ENCODE data around the gene KLRD1.
A peak's percentile ranks its signal among the peaks of the same experiment; 100 is the strongest.

The KLRD1 gene

GRCh38 chr12:10293151-10293550 lies 14.5 kb upstream of the KLRD1 start:
- Histone ChIP-seq H3K36me3 (ENCODE audit: control insufficient read depth, insufficient read depth, low read length) (no peaks in the 10 kb centered on the region), H3K4me3 (replicated peaks; ENCODE audit: low read depth, low read length) (no peak overlapping the region), H3K27me3 (replicated peaks; ENCODE audit: control insufficient read depth, insufficient read depth, low read length) (no peaks in the 10 kb centered on the region)
- TF ChIP-seq, protein P1, sequence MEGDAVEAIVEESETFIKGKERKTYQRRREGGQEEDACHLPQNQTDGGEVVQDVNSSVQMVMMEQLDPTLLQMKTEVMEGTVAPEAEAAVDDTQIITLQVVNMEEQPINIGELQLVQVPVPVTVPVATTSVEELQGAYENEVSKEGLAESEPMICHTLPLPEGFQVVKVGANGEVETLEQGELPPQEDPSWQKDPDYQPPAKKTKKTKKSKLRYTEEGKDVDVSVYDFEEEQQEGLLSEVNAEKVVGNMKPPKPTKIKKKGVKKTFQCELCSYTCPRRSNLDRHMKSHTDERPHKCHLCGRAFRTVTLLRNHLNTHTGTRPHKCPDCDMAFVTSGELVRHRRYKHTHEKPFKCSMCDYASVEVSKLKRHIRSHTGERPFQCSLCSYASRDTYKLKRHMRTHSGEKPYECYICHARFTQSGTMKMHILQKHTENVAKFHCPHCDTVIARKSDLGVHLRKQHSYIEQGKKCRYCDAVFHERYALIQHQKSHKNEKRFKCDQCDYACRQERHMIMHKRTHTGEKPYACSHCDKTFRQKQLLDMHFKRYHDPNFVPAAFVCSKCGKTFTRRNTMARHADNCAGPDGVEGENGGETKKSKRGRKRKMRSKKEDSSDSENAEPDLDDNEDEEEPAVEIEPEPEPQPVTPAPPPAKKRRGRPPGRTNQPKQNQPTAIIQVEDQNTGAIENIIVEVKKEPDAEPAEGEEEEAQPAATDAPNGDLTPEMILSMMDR (IDR thresholded peaks at IDR 0.05; ENCODE audit: insufficient read depth, low read length, poor library complexity, severe bottlenecking), result no peak
- peak; percentile 18 for DNase-seq (ENCODE audit: extremely low read depth, insufficient read length)

- DNase-seq (ENCODE audit: extremely low read depth, insufficient read length), result peak; percentile 9
- TF ChIP-seq, protein P1 (IDR thresholded peaks at IDR 0.05; ENCODE audit: insufficient read depth, low read length, poor library complexity, severe bottlenecking), result no peak
- H3K4me3 ChIP-seq (replicated peaks; ENCODE audit: low read depth, low read length), result no peak overlapping the region
- H3K27me3 ChIP-seq (replicated peaks; ENCODE audit: control insufficient read depth, insufficient read depth, low read length), result no peaks in the 10 kb centered on the region
- no peaks in the 10 kb centered on the region for H3K36me3 ChIP-seq (ENCODE audit: control insufficient read depth, insufficient read depth, low read length)
Measured at GRCh38 chr12:10293570-10294227, 14.0 kb upstream of the KLRD1 start.

DNA sequence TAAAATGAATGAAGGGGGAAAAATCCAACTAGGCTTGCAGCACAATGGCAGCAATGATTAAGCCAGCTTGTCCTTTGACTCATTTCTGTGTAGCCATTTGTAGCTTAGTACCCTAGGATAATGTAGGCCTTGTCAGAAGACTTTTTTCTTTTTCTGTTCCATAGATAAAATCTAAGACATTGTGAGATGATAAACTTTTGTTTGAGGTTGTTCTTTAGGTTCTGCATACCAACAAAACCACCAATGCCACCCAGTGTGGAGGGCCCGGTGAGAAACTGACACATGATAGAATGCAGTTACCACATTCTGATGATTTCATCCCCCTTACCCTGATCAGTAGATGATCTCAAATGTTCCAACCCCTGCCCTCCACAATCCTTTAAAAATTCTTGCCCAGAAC lies 6.6 kb upstream of the KLRD1 start:
- Histone ChIP-seq H3K4me3 (replicated peaks; ENCODE audit: low read depth, low read length) (no peak overlapping the region), H3K36me3 (ENCODE audit: control insufficient read depth, insufficient read depth, low read length) (no peaks in the 10 kb centered on the region), H3K27me3 (replicated peaks; ENCODE audit: control insufficient read depth, insufficient read depth, low read length) (no peaks in the 10 kb centered on the region)
- TF ChIP-seq, protein P1 (IDR thresholded peaks at IDR 0.05; ENCODE audit: insufficient read depth, low read length, poor library complexity, severe bottlenecking), result no peak
- DNase-seq (ENCODE audit: extremely low read depth, insufficient read length), result no peak

DNA sequence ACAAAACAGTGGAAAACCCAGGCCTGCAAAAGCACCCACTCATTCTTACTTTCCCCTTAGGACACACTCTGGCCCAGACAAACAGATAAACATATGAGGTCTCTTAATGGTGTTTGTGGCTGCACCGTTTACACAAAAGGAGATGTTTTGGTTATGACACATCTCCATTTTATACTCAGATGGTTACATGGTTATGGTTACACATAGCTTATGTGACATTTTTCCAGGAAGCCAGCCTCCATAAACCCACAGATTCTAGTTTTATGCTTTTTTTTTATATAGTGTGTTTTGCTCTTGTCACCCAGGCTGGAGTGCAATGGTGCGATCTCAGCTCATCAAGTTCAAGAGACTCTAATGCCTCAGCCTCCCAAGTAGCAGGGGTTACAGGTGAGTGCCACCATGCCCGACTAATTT lies 3.5 kb upstream of the KLRD1 start:
- Histone ChIP-seq H3K4me3 (replicated peaks; ENCODE audit: low read depth, low read length) (no peak overlapping the region), H3K27me3 (replicated peaks; ENCODE audit: control insufficient read depth, insufficient read depth, low read length) (no peaks in the 10 kb centered on the region), H3K36me3 (ENCODE audit: control insufficient read depth, insufficient read depth, low read length) (no peaks in the 10 kb centered on the region)
- no peak for DNase-seq (ENCODE audit: extremely low read depth, insufficient read length)
- TF ChIP-seq, protein P1 (IDR thresholded peaks at IDR 0.05; ENCODE audit: insufficient read depth, low read length, poor library complexity, severe bottlenecking), result no peak

- DNase-seq (ENCODE audit: extremely low read depth, insufficient read length), result no peak
- Histone ChIP-seq H3K4me3 (replicated peaks; ENCODE audit: low read depth, low read length) (no peak overlapping the region), H3K27me3 (replicated peaks; ENCODE audit: control insufficient read depth, insufficient read depth, low read length) (no peaks in the 10 kb centered on the region), H3K36me3 (ENCODE audit: control insufficient read depth, insufficient read depth, low read length) (no peaks in the 10 kb centered on the region)
- TF ChIP-seq, protein P1 (IDR thresholded peaks at IDR 0.05; ENCODE audit: insufficient read depth, low read length, poor library complexity, severe bottlenecking), result no peak
Measured at GRCh38 chr12:10305411-10305810, 2.3 kb upstream of the KLRD1 start.
